HEK293T (cell line): ENCODE results near the gene CFAP58.

Experiments
- FOXM1 ChIP-seq: fragments of 450-650 bp; IDR thresholded peaks from 2 replicates; pipeline ENCODE4 v1.6.1; 2017; ENCODE audit warnings: mild to moderate bottlenecking, borderline replicate concordance
- HDGF ChIP-seq: fragments of 450-650 bp; IDR thresholded peaks from 2 replicates; pipeline ENCODE4 v1.6.1; 2017; ENCODE audit warnings: antibody characterized with exemption, borderline replicate concordance
- L3MBTL2 ChIP-seq: fragments of 450-650 bp; conservative IDR thresholded peaks from 2 replicates; pipeline ENCODE4 v1.6.1; 2016; ENCODE audit warnings: mild to moderate bottlenecking
- SP1 ChIP-seq: fragments of 450-650 bp; IDR thresholded peaks from 2 replicates; pipeline ENCODE4 v1.6.1; 2017
- ZNF384 ChIP-seq: fragments of 450-650 bp; IDR thresholded peaks from 2 replicates; pipeline ENCODE4 v1.6.1; 2016

- TF ChIP-seq FOXM1, result no peak
- no peak for TF ChIP-seq L3MBTL2
- no peak for TF ChIP-seq SP1
- no peak for TF ChIP-seq ZNF384
- no peak for TF ChIP-seq HDGF
Measured at GRCh38 chr10:104351919-104352318, 1.7 kb upstream of the CFAP58 start.
